K562 (cell line): ENCODE data around the gene OR7D2. TPM values are rescaled to one million over a fixed set of nuclear protein-coding genes. Genes with fewer than 3 reads are reported as not detected.

Experiments used
- ATAC-seq: fragments of 200-7000 bp; cut with Tn5 transposase; 3 replicates; pipeline ENCODE4 v1.9.1; 2020; ENCODE audit warnings: moderate library complexity
- BruUV-seq: library from RNA; stranded (reverse); fragments of 400-500 nt; replicated peaks from 2 replicates; lab custom pipeline; 2021; lab: Mats Ljungman, UMichigan
- CTCF ChIA-PET: fragments of 300-600 bp; formaldehyde crosslinking; extraction: SDS; loops from one replicate; lab custom pipeline; 2021; ENCODE audit warnings: low intra/inter-chr PET ratio; lab: Yijun Ruan, JAX
- POLR2A ChIA-PET: fragments of 300-600, 350-650 bp; sonication (Branson Sonifier 250); formaldehyde crosslinking; extraction: SDS; loops from one replicate; lab custom pipeline; 2021; ENCODE audit warnings: antibody characterized with exemption, inconsistent platforms; lab: Yijun Ruan, JAX
- DNase-seq, 4 experiments: peaks; one replicate each; pipeline versions ENCODE4 v3.0.0 to v3.0.0-alpha.2; 2011 to 2018; ENCODE audit warnings: low spot score in 3 of 4, mixed read lengths in 3 of 4; ENCODE audit errors: extremely low read depth in 1 of 4
- FAIRE-seq: peaks from 2 replicates; lab custom pipeline; 2011; peaks lifted over from hg19 to GRCh38; lab: Jason Lieb, UNC
- H2AFZ ChIP-seq: 2 replicates; pipeline ENCODE4 v1.6.0; 2011; ENCODE audit warnings: low read depth, low read length, control low read depth, inconsistent platforms
- H3K27ac ChIP-seq: fragments of 200-600 bp; 3 replicates; pipeline ENCODE4 v1.8.0; 2011; ENCODE audit warnings: low read depth, mild to moderate bottlenecking, control low read depth, inconsistent platforms, low read length, moderate library complexity, mixed read lengths; ENCODE audit errors: extremely low read depth
- H3K27me3 ChIP-seq, 2 experiments: fragments of 300-600 bp in 1 of 2; 2 replicates in 1 of 2; 3 replicates in 1 of 2; pipeline versions ENCODE4 v1.6.0 to v1.8.0; 2011; ENCODE audit warnings: inconsistent platforms in 2 of 2, low read length in 2 of 2, mild to moderate bottlenecking in 1 of 2, mixed read lengths in 1 of 2, moderate library complexity in 1 of 2; ENCODE audit not compliant: control insufficient read depth in 2 of 2, insufficient read depth in 2 of 2
- H3K36me3 ChIP-seq: fragments of 300-600 bp; 3 replicates; pipeline ENCODE4 v1.8.0; 2011; ENCODE audit warnings: mild to moderate bottlenecking, low read length, inconsistent platforms; ENCODE audit not compliant: control insufficient read depth, insufficient read depth
- H3K4me1 ChIP-seq, 2 experiments: fragments of 200-600 bp in 1 of 2; replicated peaks in 1 of 2; 2 replicates in 1 of 2; 3 replicates in 1 of 2; pipeline versions ENCODE4 v1.5.1 to v1.8.0; 2011; ENCODE audit warnings: inconsistent platforms in 2 of 2, low read length in 2 of 2, mild to moderate bottlenecking in 1 of 2, mixed read lengths in 1 of 2, moderate library complexity in 1 of 2; ENCODE audit not compliant: control insufficient read depth in 2 of 2, insufficient read depth in 2 of 2
- H3K4me2 ChIP-seq: 2 replicates; pipeline ENCODE4 v1.6.1; 2011; ENCODE audit warnings: low read length, control low read depth, inconsistent platforms, mixed read lengths; ENCODE audit not compliant: insufficient read depth
- H3K4me3 ChIP-seq: fragments of 200-600 bp; sonication (generic), shearing (Covaris generic); 2 replicates; pipeline ENCODE4 v1.5.1; 2016; ENCODE audit warnings: control low read depth, inconsistent platforms
- H3K79me2 ChIP-seq: fragments of 200-600 bp; 3 replicates; pipeline ENCODE4 v1.8.0; 2011; ENCODE audit warnings: low read length, inconsistent platforms; ENCODE audit not compliant: control insufficient read depth, insufficient read depth
- H3K9ac ChIP-seq, 2 experiments: 2 replicates each; pipeline versions ENCODE4 v1.6.0 to v1.6.1; 2011; ENCODE audit warnings: low read depth in 2 of 2, low read length in 2 of 2, control low read depth in 1 of 2, inconsistent platforms in 1 of 2, mild to moderate bottlenecking in 1 of 2, mixed read lengths in 1 of 2; ENCODE audit not compliant: insufficient read depth in 1 of 2
- H3K9me1 ChIP-seq: one replicate; pipeline ENCODE4 v1.6.0; 2011; ENCODE audit warnings: inconsistent platforms, mild to moderate bottlenecking, low read length, moderate library complexity; ENCODE audit not compliant: control insufficient read depth, insufficient read depth
- H3K9me3 ChIP-seq: replicated peaks from 2 replicates; pipeline ENCODE4 v1.5.1; 2011; ENCODE audit warnings: low read depth, low read length, inconsistent platforms; ENCODE audit not compliant: control insufficient read depth, insufficient read depth
- H4K20me1 ChIP-seq: replicated peaks from 2 replicates; pipeline ENCODE4 v1.6.1; 2011; ENCODE audit warnings: low read length, inconsistent platforms, mixed read lengths; ENCODE audit not compliant: control insufficient read depth, insufficient read depth
- CREB1 ChIP-seq, 2 experiments: sonication (generic) in 1 of 2; formaldehyde crosslinking in 1 of 2; IDR thresholded peaks; 2 replicates each; pipeline versions ENCODE4 v1.6.1 to v1.8.0; 2012 to 2022; ENCODE audit warnings: inconsistent platforms in 1 of 2, mild to moderate bottlenecking in 1 of 2, missing genetic modification reagents in 1 of 2, moderate library complexity in 1 of 2
- DLX4 ChIP-seq: fragments of 250-450 bp; sonication (Bioruptor Pico); IDR thresholded peaks from 2 replicates; pipeline ENCODE4 v1.6.1; 2021; ENCODE audit warnings: mild to moderate bottlenecking
- NFIC ChIP-seq: fragments of 450-650 bp; IDR thresholded peaks from 2 replicates; pipeline ENCODE4 v1.6.1; 2017; ENCODE audit warnings: mild to moderate bottlenecking, inconsistent platforms
- POLR2AphosphoS5 ChIP-seq: IDR thresholded peaks from 2 replicates; pipeline ENCODE4 v1.6.1; 2011; ENCODE audit warnings: mild to moderate bottlenecking, low read depth, low read length, moderate library complexity; ENCODE audit not compliant: control insufficient read depth, insufficient read depth
- POU5F1 ChIP-seq: fragments of 150-350 bp; IDR thresholded peaks from 2 replicates; pipeline ENCODE4 v1.6.1; 2014; ENCODE audit warnings: borderline replicate concordance, low read length, low read depth, mild to moderate bottlenecking; ENCODE audit not compliant: partially characterized antibody
- SAFB ChIP-seq: fragments of 200-400 bp; formaldehyde crosslinking; IDR thresholded peaks from 2 replicates; pipeline ENCODE4 v1.6.1; 2017; ENCODE audit warnings: low read depth, low read length, borderline replicate concordance
- SMAD3 ChIP-seq: fragments of 450-650 bp; formaldehyde crosslinking; conservative IDR thresholded peaks from 2 replicates; pipeline ENCODE4 v1.4.0; 2020; ENCODE audit warnings: mild to moderate bottlenecking
- SRF ChIP-seq, 2 experiments: fragments of 250-450, 450-650 bp in 1 of 2; sonication (Bioruptor Pico) in 1 of 2; sonication (generic) in 1 of 2; formaldehyde crosslinking; IDR thresholded peaks; 2 replicates each; pipeline versions ENCODE4 v1.5.0 to v1.5.1; 2020 to 2022; ENCODE audit warnings: mild to moderate bottlenecking in 1 of 2, missing genetic modification reagents in 1 of 2
- STAG1 ChIP-seq: sonication (generic); formaldehyde crosslinking; IDR thresholded peaks from 2 replicates; pipeline ENCODE4 v1.5.0; 2020; ENCODE audit warnings: missing genetic modification reagents, borderline replicate concordance
- TCF3 ChIP-seq: sonication (generic); formaldehyde crosslinking; IDR thresholded peaks from 2 replicates; pipeline ENCODE4 v1.4.0; 2020; ENCODE audit warnings: mild to moderate bottlenecking, missing genetic modification reagents
- XRCC3 ChIP-seq: fragments of 450-650 bp; IDR thresholded peaks from 2 replicates; pipeline ENCODE4 v1.6.1; 2017; ENCODE audit warnings: mild to moderate bottlenecking, moderate library complexity
- YY1 ChIP-seq, 3 experiments: IDR thresholded peaks; 2 replicates each; pipeline ENCODE4 v1.6.1; 2011; ENCODE audit warnings: low read length in 2 of 3, mild to moderate bottlenecking in 2 of 3, moderate library complexity in 2 of 3, borderline replicate concordance in 1 of 3, control low read depth in 1 of 3, low read depth in 1 of 3; ENCODE audit not compliant: insufficient read depth in 3 of 3, insufficient replicate concordance in 2 of 3, control insufficient read depth in 1 of 3, insufficient read length in 1 of 3; ENCODE audit errors: extremely low read depth in 1 of 3
- ZNF140 ChIP-seq: fragments of 250-450 bp; sonication (Bioruptor Pico); IDR thresholded peaks from 2 replicates; pipeline ENCODE4 v1.8.0; 2021; ENCODE audit warnings: moderate library complexity, mild to moderate bottlenecking, inconsistent platforms
- ZNF316 ChIP-seq: fragments of 450-650 bp; IDR thresholded peaks from 2 replicates; pipeline ENCODE4 v1.6.1; 2016
- WGBS: fragments of 100-300 bp; shearing (Covaris generic); methylation state at CpG from one replicate; pipeline ENCODE4 v1.1.6; 2016; ENCODE audit warnings: low coverage, mixed read lengths; ENCODE audit not compliant: insufficient coverage; ENCODE audit errors: missing lambda C conversion rate; 5-methylcytosine and 5-hydroxymethylcytosine counted together
- in situ Hi-C: fragments of 300-500 bp; cut with MboI; formaldehyde crosslinking; loops from 4 replicates; pipeline ENCODE4 v1.15.0; 2018; ENCODE audit warnings: inconsistent platforms, mixed read lengths
- intact Hi-C: fragments of 100-400 bp; cut with micrococcal nuclease; formaldehyde crosslinking; loops from 2 replicates; pipeline ENCODE4 v1.14.2; 2022
- polyA plus RNA-seq, 8 experiments: library from polyadenylated mRNA; depleted of rRNA in 4 of 8; stranded (reverse) in 5 of 8; unstranded in 3 of 8; fragments of >200 nt; fragmentation: Nextera tagmentation in 2 of 8; fragmentation: Illumina TruSeq in 1 of 8; extraction: Ambion mirVana in 2 of 8; extraction: Trizol in 1 of 8; gene quantifications; 2 replicates each; pipeline versions ENCODE4 v1.2.1 to v1.2.3, GENCODE V29; 2011 to 2014; ENCODE audit warnings: inconsistent platforms in 1 of 8, missing spikeins in 1 of 8
- total RNA-seq, 7 experiments: library from RNA; depleted of rRNA in 6 of 7; stranded (reverse); fragments of >200 nt in 6 of 7; fragmentation: Illumina TruSeq in 2 of 7; extraction: Trizol in 2 of 7; gene quantifications; 2 replicates each; pipeline versions ENCODE4 v1.2.1 to v1.2.3, GENCODE V29; 2011 to 2021; ENCODE audit warnings: low replicate concordance in 1 of 7

Gene OR7D2
- total and polyA plus RNA-seq, 9 of the 15 experiments (the other 6 are each of a cell fraction or from before 2014, with no cell fraction given) = 0.05 to 0.75 (median 0.45) TPM

GRCh38 chr19:9151367-9151766, 27.4 kb upstream of the OR7D2 start:
- H4K20me1 ChIP-seq = no peaks in the 10 kb centered on the region

More at GRCh38 chr19:9151367-9151766, 27.4 kb upstream of the OR7D2 start:
- CTCF ChIA-PET = no interaction called here
- TF ChIP-seq SRF (CRISPR knock-in tag; IDR thresholded peaks at IDR 0.05) = no peak
- TF ChIP-seq NFIC = no peak
- TF ChIP-seq YY1 (IDR thresholded peaks at IDR 0.05; ENCODE audit: borderline replicate concordance in 1 of 3, control insufficient read depth in 1 of 3, extremely low read depth in 1 of 3, insufficient read depth in 3 of 3, insufficient read length in 1 of 3, insufficient replicate concordance in 2 of 3, low read depth in 1 of 3, low read length in 2 of 3) = no peak
- TF ChIP-seq ZNF316 = no peak
- TF ChIP-seq DLX4 (CRISPR knock-in tag) = no peak
- no peak for TF ChIP-seq POU5F1
- TF ChIP-seq CREB1 (IDR thresholded peaks at IDR 0.05) = no peak
- no peak for TF ChIP-seq CREB1 (CRISPR knock-in tag; IDR thresholded peaks at IDR 0.05)
- TF ChIP-seq SAFB = no peak
- TF ChIP-seq XRCC3 = no peak
- TF ChIP-seq SMAD3 (CRISPR knock-in tag) = no peak
- no peak for TF ChIP-seq TCF3 (CRISPR knock-in tag)
- no peak for TF ChIP-seq STAG1
- no peak for TF ChIP-seq ZNF140 (CRISPR knock-in tag)
- no peak for TF ChIP-seq POLR2AphosphoS5
- ATAC-seq (no peak), FAIRE-seq (no peak), DNase-seq (no peak)
- Histone ChIP-seq H3K9me1 (no peaks in the 10 kb centered on the region), H3K9me3 (peaks cover 19% of the 10 kb centered on the region), H3K4me3 (no peak overlapping the region), H3K9ac (no peak overlapping the region), H3K27ac (no peak overlapping the region), H3K36me3 (peaks cover 65% of the 10 kb centered on the region), H3K4me1 (no peaks in the 10 kb centered on the region), H3K79me2 (peaks cover 96% of the 10 kb centered on the region), H3K27me3 (no peaks in the 10 kb centered on the region), H3K4me2 (no peak overlapping the region), H2AFZ (no peak overlapping the region)
- in situ Hi-C loops (no loop called here), intact Hi-C loops (no loop called here)
- BruUV-seq = no TSS peak
- 94% methylated on average over 3 of the region's 5 CpGs for WGBS
- POLR2A ChIA-PET = no interaction called here
